K562 (cell line): Measurements from ENCODE around the gene CHML. TPM values are rescaled to one million over a fixed set of nuclear protein-coding genes. Genes with fewer than 3 reads are reported as not detected.

Experiments
- CCNT2 ChIP-seq: IDR thresholded peaks from 2 replicates; pipeline ENCODE4 v1.6.1; 2011; ENCODE audit warnings: borderline replicate concordance, low read depth, mild to moderate bottlenecking, moderate library complexity, mixed read lengths, low read length; ENCODE audit not compliant: insufficient read length; ENCODE audit errors: extremely low read depth
- ELF4 ChIP-seq: fragments of 450-650 bp; formaldehyde crosslinking; IDR thresholded peaks from 2 replicates; pipeline ENCODE4 v1.4.0; 2022; ENCODE audit warnings: missing genetic modification characterization
- ESRRA ChIP-seq: fragments of 450-650 bp; IDR thresholded peaks from 2 replicates; pipeline ENCODE4 v1.6.1; 2014; ENCODE audit warnings: low read depth, mild to moderate bottlenecking, moderate library complexity, borderline replicate concordance
- MEF2A ChIP-seq: IDR thresholded peaks from 2 replicates; pipeline ENCODE4 v1.6.1; 2011; ENCODE audit warnings: low read depth, mild to moderate bottlenecking, low read length, moderate library complexity; ENCODE audit not compliant: control insufficient read depth
- MTA2 ChIP-seq: fragments of 450-650 bp; IDR thresholded peaks from 2 replicates; pipeline ENCODE4 v1.6.1; 2016; ENCODE audit warnings: low read depth
- OTX1 ChIP-seq: fragments of 450-650 bp; formaldehyde crosslinking; IDR thresholded peaks from 2 replicates; pipeline ENCODE4 v1.4.0; 2022; ENCODE audit warnings: mild to moderate bottlenecking
- SIN3B ChIP-seq: fragments of 450-650 bp; IDR thresholded peaks from 2 replicates; pipeline ENCODE4 v1.6.1; 2017; ENCODE audit warnings: low read depth, mild to moderate bottlenecking, moderate library complexity
- SP1 ChIP-seq: sonication (generic); formaldehyde crosslinking; IDR thresholded peaks from 2 replicates; pipeline ENCODE4 v1.8.1; 2022; ENCODE audit warnings: mild to moderate bottlenecking, missing genetic modification reagents
- TRIM24 ChIP-seq, 2 experiments: fragments of 450-650 bp; IDR thresholded peaks; 2 replicates each; pipeline ENCODE4 v1.6.1; 2016
- ZNF316 ChIP-seq: fragments of 450-650 bp; IDR thresholded peaks from 2 replicates; pipeline ENCODE4 v1.6.1; 2016
- ZNF699 ChIP-seq: fragments of 250-450 bp; sonication (Bioruptor Pico); IDR thresholded peaks from 2 replicates; pipeline ENCODE4 v1.8.0; 2021; ENCODE audit warnings: mild to moderate bottlenecking, moderate library complexity; ENCODE audit not compliant: insufficient replicate concordance
- polyA plus RNA-seq, 8 experiments: library from polyadenylated mRNA; depleted of rRNA in 4 of 8; stranded (reverse) in 5 of 8; unstranded in 3 of 8; fragments of >200 nt; fragmentation: Nextera tagmentation in 2 of 8; fragmentation: Illumina TruSeq in 1 of 8; extraction: Ambion mirVana in 2 of 8; extraction: Trizol in 1 of 8; gene quantifications; 2 replicates each; pipeline versions ENCODE4 v1.2.1 to v1.2.3, GENCODE V29; 2011 to 2014; ENCODE audit warnings: inconsistent platforms in 1 of 8, missing spikeins in 1 of 8
- total RNA-seq, 7 experiments: library from RNA; depleted of rRNA in 6 of 7; stranded (reverse); fragments of >200 nt in 6 of 7; fragmentation: Illumina TruSeq in 2 of 7; extraction: Trizol in 2 of 7; gene quantifications; 2 replicates each; pipeline versions ENCODE4 v1.2.1 to v1.2.3, GENCODE V29; 2011 to 2021; ENCODE audit warnings: low replicate concordance in 1 of 7
- TF ChIP-seq, protein P1 (sequence below): fragments of 450-650 bp; formaldehyde crosslinking; IDR thresholded peaks from 2 replicates; pipeline ENCODE4 v1.4.0; 2022; ENCODE audit warnings: missing genetic modification characterization
- TF ChIP-seq, protein P2 (sequence below): fragments of 450-650 bp; IDR thresholded peaks from 2 replicates; pipeline ENCODE4 v1.6.1; 2016; ENCODE audit warnings: antibody characterized with exemption
- TF ChIP-seq, protein P3 (sequence below): fragments of 450-650 bp; IDR thresholded peaks from 2 replicates; pipeline ENCODE4 v1.6.1; 2017; ENCODE audit warnings: antibody characterized with exemption
- TF ChIP-seq, protein P4 (sequence below): sonication (generic); formaldehyde crosslinking; IDR thresholded peaks from 2 replicates; pipeline ENCODE4 v1.8.0; 2022; ENCODE audit warnings: mild to moderate bottlenecking, missing genetic modification reagents
- TF ChIP-seq, protein P5 (sequence below): fragments of 450-650 bp; IDR thresholded peaks from one replicate; pipeline ENCODE4 v1.6.1; 2018; ENCODE audit warnings: mild to moderate bottlenecking, moderate library complexity; ENCODE audit not compliant: partially characterized antibody
- TF ChIP-seq, protein P6 (sequence below), 2 experiments: IDR thresholded peaks; 2 replicates each; pipeline ENCODE4 v1.6.1; 2011; ENCODE audit warnings: borderline replicate concordance in 1 of 2, control low read depth in 1 of 2, low read depth in 1 of 2, low read length in 1 of 2, mild to moderate bottlenecking in 1 of 2, mixed read lengths in 1 of 2, moderate library complexity in 1 of 2; ENCODE audit not compliant: insufficient read depth in 1 of 2, insufficient read length in 1 of 2, poor library complexity in 1 of 2, severe bottlenecking in 1 of 2; ENCODE audit errors: extremely low read depth in 1 of 2
- TF ChIP-seq, protein P7 (sequence below): fragments of 450-650 bp; IDR thresholded peaks from 2 replicates; pipeline ENCODE4 v1.7.0; 2016; ENCODE audit warnings: borderline replicate concordance

The CHML gene
- total and polyA plus RNA-seq, 9 of the 15 experiments (the other 6 are each of a cell fraction or from before 2014, with no cell fraction given): 13.0 to 88.3 (median 62.8) TPM

DNA sequence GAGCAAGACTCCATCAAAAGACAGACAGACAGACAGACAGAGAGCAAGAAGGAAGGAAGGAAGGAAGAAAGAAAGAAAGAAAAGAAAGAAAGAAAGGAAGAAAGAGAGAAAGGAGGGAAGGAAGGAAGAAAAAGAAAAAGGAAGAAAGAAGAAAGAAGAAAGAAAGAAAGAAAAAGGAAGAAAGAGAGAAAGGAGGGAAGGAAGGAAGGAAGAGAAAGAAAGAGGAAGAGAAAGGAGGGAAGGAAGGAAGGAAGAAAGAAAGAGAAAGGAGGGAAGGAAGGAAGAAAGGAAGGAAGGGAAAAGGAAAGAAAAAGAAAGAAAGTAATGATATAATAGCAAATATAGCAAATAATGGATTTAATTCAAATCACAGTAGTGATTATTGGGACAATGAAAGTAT is 32.7 kb downstream of the CHML start (continued):
- TF ChIP-seq, protein P1, sequence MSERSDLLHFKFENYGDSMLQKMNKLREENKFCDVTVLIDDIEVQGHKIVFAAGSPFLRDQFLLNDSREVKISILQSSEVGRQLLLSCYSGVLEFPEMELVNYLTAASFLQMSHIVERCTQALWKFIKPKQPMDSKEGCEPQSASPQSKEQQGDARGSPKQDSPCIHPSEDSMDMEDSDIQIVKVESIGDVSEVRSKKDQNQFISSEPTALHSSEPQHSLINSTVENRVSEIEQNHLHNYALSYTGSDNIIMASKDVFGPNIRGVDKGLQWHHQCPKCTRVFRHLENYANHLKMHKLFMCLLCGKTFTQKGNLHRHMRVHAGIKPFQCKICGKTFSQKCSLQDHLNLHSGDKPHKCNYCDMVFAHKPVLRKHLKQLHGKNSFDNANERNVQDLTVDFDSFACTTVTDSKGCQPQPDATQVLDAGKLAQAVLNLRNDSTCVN: peak; percentile 90; the same call in 1 of the 2 replicates
- TF ChIP-seq ESRRA: no peak
- TF ChIP-seq MTA2: 0 out of 2 replicates have a peak, but pooled peaks have one; percentile 29
- TF ChIP-seq ZNF316: 0 out of 2 replicates have a peak, but pooled peaks have one; percentile 32
- TF ChIP-seq MEF2A: no peak
- TF ChIP-seq CCNT2: no peak
- 0 out of 2 replicates have a peak, but pooled peaks have one; percentile 46 for TF ChIP-seq ELF4 (CRISPR knock-in tag)
- TF ChIP-seq, protein P2, sequence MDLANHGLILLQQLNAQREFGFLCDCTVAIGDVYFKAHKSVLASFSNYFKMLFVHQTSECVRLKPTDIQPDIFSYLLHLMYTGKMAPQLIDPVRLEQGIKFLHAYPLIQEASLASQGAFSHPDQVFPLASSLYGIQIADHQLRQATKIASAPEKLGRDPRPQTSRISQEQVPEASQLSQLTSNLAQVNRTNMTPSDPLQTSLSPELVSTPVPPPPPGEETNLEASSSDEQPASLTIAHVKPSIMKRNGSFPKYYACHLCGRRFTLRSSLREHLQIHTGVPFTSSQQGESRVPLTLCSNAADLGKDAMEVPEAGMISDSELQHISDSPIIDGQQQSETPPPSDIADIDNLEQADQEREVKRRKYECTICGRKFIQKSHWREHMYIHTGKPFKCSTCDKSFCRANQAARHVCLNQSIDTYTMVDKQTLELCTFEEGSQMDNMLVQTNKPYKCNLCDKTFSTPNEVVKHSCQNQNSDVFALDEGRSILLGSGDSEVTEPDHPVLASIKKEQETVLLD: 0 out of 2 replicates have a peak, but pooled peaks have one; percentile 26
- TF ChIP-seq, protein P3, sequence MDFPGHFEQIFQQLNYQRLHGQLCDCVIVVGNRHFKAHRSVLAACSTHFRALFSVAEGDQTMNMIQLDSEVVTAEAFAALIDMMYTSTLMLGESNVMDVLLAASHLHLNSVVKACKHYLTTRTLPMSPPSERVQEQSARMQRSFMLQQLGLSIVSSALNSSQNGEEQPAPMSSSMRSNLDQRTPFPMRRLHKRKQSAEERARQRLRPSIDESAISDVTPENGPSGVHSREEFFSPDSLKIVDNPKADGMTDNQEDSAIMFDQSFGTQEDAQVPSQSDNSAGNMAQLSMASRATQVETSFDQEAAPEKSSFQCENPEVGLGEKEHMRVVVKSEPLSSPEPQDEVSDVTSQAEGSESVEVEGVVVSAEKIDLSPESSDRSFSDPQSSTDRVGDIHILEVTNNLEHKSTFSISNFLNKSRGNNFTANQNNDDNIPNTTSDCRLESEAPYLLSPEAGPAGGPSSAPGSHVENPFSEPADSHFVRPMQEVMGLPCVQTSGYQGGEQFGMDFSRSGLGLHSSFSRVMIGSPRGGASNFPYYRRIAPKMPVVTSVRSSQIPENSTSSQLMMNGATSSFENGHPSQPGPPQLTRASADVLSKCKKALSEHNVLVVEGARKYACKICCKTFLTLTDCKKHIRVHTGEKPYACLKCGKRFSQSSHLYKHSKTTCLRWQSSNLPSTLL: 0 out of 2 replicates have a peak, but pooled peaks have one; percentile 45
- no peak for TF ChIP-seq SIN3B
- TF ChIP-seq, protein P4, sequence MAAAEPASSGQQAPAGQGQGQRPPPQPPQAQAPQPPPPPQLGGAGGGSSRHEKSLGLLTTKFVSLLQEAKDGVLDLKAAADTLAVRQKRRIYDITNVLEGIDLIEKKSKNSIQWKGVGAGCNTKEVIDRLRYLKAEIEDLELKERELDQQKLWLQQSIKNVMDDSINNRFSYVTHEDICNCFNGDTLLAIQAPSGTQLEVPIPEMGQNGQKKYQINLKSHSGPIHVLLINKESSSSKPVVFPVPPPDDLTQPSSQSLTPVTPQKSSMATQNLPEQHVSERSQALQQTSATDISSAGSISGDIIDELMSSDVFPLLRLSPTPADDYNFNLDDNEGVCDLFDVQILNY (CRISPR knock-in tag): no peak
- TF ChIP-seq, protein P5, sequence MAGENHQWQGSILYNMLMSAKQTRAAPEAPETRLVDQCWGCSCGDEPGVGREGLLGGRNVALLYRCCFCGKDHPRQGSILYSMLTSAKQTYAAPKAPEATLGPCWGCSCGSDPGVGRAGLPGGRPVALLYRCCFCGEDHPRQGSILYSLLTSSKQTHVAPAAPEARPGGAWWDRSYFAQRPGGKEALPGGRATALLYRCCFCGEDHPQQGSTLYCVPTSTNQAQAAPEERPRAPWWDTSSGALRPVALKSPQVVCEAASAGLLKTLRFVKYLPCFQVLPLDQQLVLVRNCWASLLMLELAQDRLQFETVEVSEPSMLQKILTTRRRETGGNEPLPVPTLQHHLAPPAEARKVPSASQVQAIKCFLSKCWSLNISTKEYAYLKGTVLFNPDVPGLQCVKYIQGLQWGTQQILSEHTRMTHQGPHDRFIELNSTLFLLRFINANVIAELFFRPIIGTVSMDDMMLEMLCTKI: no peak
- 0 out of 4 replicates have a peak, but pooled peaks of 1 of the 2 experiments have one; percentile 15 for TF ChIP-seq TRIM24 (IDR thresholded peaks at IDR 0.05)
- no peak for TF ChIP-seq SP1 (CRISPR knock-in tag)
- TF ChIP-seq, protein P6, sequence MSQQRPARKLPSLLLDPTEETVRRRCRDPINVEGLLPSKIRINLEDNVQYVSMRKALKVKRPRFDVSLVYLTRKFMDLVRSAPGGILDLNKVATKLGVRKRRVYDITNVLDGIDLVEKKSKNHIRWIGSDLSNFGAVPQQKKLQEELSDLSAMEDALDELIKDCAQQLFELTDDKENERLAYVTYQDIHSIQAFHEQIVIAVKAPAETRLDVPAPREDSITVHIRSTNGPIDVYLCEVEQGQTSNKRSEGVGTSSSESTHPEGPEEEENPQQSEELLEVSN (IDR thresholded peaks at IDR 0.05; ENCODE audit: borderline replicate concordance in 1 of 2, extremely low read depth in 1 of 2, insufficient read depth in 1 of 2, insufficient read length in 1 of 2, low read depth in 1 of 2, low read length in 1 of 2, poor library complexity in 1 of 2, severe bottlenecking in 1 of 2): no peak
- TF ChIP-seq OTX1: peak; percentile 70
- TF ChIP-seq, protein P7, sequence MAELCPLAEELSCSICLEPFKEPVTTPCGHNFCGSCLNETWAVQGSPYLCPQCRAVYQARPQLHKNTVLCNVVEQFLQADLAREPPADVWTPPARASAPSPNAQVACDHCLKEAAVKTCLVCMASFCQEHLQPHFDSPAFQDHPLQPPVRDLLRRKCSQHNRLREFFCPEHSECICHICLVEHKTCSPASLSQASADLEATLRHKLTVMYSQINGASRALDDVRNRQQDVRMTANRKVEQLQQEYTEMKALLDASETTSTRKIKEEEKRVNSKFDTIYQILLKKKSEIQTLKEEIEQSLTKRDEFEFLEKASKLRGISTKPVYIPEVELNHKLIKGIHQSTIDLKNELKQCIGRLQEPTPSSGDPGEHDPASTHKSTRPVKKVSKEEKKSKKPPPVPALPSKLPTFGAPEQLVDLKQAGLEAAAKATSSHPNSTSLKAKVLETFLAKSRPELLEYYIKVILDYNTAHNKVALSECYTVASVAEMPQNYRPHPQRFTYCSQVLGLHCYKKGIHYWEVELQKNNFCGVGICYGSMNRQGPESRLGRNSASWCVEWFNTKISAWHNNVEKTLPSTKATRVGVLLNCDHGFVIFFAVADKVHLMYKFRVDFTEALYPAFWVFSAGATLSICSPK: no peak
- TF ChIP-seq ZNF699: no peak
